Measurements from ENCODE around the gene FGD5. TPM values are rescaled to one million over a fixed set of nuclear protein-coding genes. Genes with fewer than 3 reads are reported as not detected.

Gene FGD5
- total and polyA plus RNA-seq, 9 of the 15 experiments (the other 6 are each of a cell fraction or from before 2014, with no cell fraction given): 0.18 TPM; not detected in 8

DNA sequence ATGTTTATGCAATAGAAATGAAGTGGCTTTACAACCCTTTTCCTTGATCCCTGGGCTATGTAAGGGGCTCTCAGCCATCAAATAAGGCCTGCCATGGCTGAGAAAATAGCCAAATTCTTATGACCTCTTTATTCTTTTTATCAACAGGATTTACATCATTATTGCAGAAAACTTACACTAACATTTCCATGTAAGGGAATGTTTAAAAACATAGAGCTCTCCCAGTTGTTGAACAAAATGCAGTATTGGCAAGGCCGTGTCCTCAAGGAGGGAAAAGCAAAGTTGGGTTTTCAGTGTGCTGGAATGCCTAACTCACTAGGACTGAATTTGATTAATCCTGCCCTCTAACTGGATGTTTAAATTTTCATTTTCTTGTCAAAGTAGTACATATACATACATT is 150.9 kb downstream of the FGD5 start (continued):
- no peak for TF ChIP-seq ZNF124 (CRISPR knock-in tag; IDR thresholded peaks at IDR 0.05)
- TF ChIP-seq, protein P1, sequence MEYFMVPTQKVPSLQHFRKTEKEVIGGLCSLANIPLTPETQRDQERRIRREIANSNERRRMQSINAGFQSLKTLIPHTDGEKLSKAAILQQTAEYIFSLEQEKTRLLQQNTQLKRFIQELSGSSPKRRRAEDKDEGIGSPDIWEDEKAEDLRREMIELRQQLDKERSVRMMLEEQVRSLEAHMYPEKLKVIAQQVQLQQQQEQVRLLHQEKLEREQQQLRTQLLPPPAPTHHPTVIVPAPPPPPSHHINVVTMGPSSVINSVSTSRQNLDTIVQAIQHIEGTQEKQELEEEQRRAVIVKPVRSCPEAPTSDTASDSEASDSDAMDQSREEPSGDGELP (CRISPR knock-in tag; IDR thresholded peaks at IDR 0.05; ENCODE audit: borderline replicate concordance): no peak

DNA sequence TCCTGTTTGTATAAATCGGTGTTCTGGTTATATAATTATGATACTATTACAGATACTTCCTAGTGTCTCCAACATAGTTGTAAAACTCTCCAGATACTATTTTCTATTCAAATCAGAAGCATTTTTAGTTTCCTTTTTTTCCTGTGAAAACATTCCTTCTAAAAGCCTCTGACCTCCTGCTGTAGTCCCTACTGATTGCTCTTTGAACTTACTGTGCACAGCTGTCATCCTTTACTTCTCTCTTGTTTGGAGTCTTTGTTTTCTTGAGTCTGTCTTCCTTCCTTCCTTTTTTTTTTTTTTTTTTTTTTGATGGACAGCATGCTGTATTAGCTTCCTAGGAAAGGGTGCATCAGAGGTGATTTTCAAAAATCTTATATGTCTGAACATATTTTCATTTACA is 157.6 kb downstream of the FGD5 start:
- DNase-seq (ENCODE audit: extremely low read depth in 1 of 4, low spot score in 3 of 4): no peak
- intact Hi-C loops (cut with micrococcal nuclease) (no loop called here), in situ Hi-C loops (cut with MboI) (no loop called here)
- Histone ChIP-seq H3K9me1 (ENCODE audit: control insufficient read depth, insufficient read depth, low read length) (no peaks in the 10 kb centered on the region), H3K9ac (ENCODE audit: insufficient read depth in 1 of 2, low read depth in 2 of 2, low read length in 2 of 2) (no peak overlapping the region), H3K27me3 (ENCODE audit: control insufficient read depth in 2 of 2, insufficient read depth in 2 of 2, low read length in 2 of 2) (no peaks in the 10 kb centered on the region), H3K79me2 (ENCODE audit: control insufficient read depth, insufficient read depth, low read length) (peaks cover 2% of the 10 kb centered on the region; the same call in 1 of the 3 replicates), H3K4me3 (no peak overlapping the region), H3K4me1 (replicated peaks in 1 of 2; ENCODE audit: control insufficient read depth in 2 of 2, insufficient read depth in 2 of 2, low read length in 2 of 2) (no peaks in the 10 kb centered on the region; a peak in 1 of 5 replicates), H3K36me3 (ENCODE audit: control insufficient read depth, insufficient read depth, low read length) (peaks cover 22% of the 10 kb centered on the region; the same call in 1 of the 3 replicates), H4K20me1 (replicated peaks; ENCODE audit: control insufficient read depth, insufficient read depth, low read length) (no peaks in the 10 kb centered on the region), H2AFZ (ENCODE audit: low read depth, low read length) (no peak overlapping the region), H3K27ac (ENCODE audit: extremely low read depth, low read depth, low read length) (no peak overlapping the region), H3K4me2 (ENCODE audit: insufficient read depth, low read length) (no peak overlapping the region), H3K9me3 (replicated peaks; ENCODE audit: control insufficient read depth, insufficient read depth, low read depth, low read length) (no peaks in the 10 kb centered on the region)
- BruUV-seq (replicated peaks): no TSS peak
- ChIA-PET CTCF (ENCODE audit: low intra/inter-chr PET ratio) (no interaction called here), POLR2A (interaction anchor here (1.1 kb wide), 1 partner anchor 19 kb away, joined by 3 read pairs; no protein-coding TSS in a partner anchor)
- no peak for ATAC-seq
- no peak for TF ChIP-seq ZNF24 (IDR thresholded peaks at IDR 0.05)
- TF ChIP-seq ZNF384 (IDR thresholded peaks at IDR 0.05; ENCODE audit: low read depth, low read length): peak; percentile 38; the same call in 1 of the 2 replicates
- no peak for TF ChIP-seq FOXK1 (CRISPR knock-in tag; IDR thresholded peaks at IDR 0.05; ENCODE audit: borderline replicate concordance)
- TF ChIP-seq, protein P2, sequence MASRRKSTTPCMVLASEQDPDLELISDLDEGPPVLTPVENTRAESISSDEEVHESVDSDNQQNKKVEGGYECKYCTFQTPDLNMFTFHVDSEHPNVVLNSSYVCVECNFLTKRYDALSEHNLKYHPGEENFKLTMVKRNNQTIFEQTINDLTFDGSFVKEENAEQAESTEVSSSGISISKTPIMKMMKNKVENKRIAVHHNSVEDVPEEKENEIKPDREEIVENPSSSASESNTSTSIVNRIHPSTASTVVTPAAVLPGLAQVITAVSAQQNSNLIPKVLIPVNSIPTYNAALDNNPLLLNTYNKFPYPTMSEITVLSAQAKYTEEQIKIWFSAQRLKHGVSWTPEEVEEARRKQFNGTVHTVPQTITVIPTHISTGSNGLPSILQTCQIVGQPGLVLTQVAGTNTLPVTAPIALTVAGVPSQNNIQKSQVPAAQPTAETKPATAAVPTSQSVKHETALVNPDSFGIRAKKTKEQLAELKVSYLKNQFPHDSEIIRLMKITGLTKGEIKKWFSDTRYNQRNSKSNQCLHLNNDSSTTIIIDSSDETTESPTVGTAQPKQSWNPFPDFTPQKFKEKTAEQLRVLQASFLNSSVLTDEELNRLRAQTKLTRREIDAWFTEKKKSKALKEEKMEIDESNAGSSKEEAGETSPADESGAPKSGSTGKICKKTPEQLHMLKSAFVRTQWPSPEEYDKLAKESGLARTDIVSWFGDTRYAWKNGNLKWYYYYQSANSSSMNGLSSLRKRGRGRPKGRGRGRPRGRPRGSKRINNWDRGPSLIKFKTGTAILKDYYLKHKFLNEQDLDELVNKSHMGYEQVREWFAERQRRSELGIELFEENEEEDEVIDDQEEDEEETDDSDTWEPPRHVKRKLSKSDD (conservative IDR thresholded peaks at IDR 0.05; ENCODE audit: low read length): no peak
- no peak for TF ChIP-seq MECOM (CRISPR knock-in tag; IDR thresholded peaks at IDR 0.05)
- TF ChIP-seq, protein P3, sequence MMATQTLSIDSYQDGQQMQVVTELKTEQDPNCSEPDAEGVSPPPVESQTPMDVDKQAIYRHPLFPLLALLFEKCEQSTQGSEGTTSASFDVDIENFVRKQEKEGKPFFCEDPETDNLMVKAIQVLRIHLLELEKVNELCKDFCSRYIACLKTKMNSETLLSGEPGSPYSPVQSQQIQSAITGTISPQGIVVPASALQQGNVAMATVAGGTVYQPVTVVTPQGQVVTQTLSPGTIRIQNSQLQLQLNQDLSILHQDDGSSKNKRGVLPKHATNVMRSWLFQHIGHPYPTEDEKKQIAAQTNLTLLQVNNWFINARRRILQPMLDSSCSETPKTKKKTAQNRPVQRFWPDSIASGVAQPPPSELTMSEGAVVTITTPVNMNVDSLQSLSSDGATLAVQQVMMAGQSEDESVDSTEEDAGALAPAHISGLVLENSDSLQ (IDR thresholded peaks at IDR 0.05): peak; percentile 64
- no peak for TF ChIP-seq MYBL2 (IDR thresholded peaks at IDR 0.05; ENCODE audit: low read depth)
- no peak for TF ChIP-seq MYBL2 (CRISPR knock-in tag; IDR thresholded peaks at IDR 0.05; ENCODE audit: borderline replicate concordance)
- WGBS (ENCODE audit: insufficient coverage, low coverage, missing lambda C conversion rate): 69% methylated on average over 1 of the region's 1 CpG
- FAIRE-seq: no peak

Measured in K562 (cell line).